ENCODE data around the gene CNIH2.
A peak's percentile ranks its signal among the peaks of the same experiment; 100 is the strongest.

Gene CNIH2

DNA sequence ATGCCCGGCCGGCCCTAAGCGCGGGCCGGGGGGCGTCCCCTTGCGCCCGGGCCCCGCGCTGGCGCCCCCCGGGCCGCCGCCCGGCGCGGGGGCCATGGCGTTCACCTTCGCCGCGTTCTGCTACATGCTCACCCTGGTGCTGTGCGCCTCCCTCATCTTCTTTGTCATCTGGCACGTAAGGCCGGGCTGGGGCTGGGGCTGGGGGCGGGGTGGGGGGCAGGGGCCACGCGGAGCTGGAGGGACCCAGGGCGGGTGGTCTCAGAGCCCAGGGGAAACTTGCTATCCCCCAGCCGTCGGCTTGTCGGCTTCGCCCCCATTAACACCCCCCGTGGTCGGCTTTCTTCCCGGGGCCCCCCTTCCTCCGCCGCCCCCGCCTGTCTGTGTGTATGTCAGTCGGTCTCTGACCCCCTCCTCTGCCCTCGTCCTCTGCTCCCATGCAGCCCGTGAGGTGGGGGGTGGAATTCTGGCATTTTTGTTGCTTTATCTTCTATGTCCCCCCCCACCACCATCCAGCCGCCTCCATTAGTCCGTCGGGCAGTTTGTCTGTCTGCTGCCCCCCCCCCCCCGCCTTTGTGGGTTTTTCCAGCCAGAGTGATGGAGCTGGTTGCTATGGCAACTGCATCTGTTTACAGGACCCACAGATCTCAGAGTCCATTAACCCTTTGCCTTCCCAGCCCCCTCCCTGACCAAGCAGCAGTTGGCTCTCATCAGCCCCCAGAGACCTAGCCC lies 552 bp downstream of the CNIH2 start:
- ATAC-seq: no peak
- Mint-ChIP-seq H3K9me3 (no peaks in the 10 kb centered on the region), H3K27ac (peak overlapping the region; percentile 86), H3K4me1 (peaks cover 68% of the 10 kb centered on the region), H3K36me3 (peaks cover 64% of the 10 kb centered on the region), H3K4me3 (peak overlapping the region; percentile 54)
- DNase-seq (ENCODE audit: low spot score in 2 of 2): no peak

DNA sequence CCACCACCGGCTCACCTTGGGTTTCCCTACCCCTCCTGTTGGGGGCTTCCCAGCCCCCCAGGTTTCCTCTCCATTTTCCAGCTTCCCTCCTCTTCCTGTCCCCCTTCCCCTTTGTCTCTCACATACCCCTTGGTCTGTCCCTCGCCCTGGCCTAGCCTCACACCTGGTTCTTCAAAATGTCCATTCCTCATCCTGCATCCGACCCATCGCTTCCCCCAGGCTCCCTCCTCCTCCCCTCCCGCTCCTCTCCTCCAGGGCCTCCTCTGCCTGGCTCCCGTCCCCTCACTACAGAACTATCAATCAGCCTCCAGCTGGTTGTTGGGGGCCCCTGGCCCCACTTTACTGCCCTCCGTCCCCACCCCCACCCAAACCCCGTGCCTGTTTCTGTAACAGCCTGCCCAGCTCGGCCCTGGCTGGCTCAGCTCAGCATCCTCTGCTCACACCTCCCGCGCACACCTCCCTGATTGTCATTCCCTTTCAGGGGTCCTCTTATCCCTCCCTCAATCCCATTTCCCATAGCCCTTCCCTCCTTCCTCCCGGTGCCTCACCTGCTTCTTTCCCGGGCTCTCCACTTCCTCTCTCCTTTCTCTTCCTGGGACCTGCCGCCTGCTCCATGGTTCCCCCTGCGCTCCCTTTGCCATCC lies 1.2 kb downstream of the CNIH2 start:
- Mint-ChIP-seq H3K36me3 (peaks cover 57% of the 10 kb centered on the region), H3K4me3 (peak overlapping the region; percentile 54), H3K4me1 (peaks cover 61% of the 10 kb centered on the region), H3K27ac (peak overlapping the region; percentile 86), H3K9me3 (no peaks in the 10 kb centered on the region)
- ATAC-seq: no peak
- no peak for DNase-seq (ENCODE audit: low spot score in 2 of 2)

DNA sequence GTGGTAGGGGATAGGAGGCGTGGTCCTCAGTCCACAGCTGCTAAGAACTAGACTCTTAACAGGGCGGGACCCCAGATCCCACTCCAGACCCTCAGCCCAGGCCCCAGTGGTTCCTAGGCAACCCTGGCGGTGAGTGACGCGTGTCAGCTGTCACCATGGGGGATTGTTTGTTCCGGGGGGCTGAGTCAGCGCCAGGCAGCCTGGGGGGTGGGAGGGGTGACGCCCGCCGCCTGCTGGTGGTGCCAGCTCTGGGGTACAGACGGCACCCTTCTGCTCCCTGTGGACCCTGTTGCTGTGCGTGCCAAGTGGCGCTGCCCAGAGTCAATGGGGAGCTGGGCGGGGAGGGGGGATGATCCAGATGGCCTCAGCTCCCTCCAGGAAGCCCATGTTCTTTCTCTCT lies 2.5 kb downstream of the CNIH2 start:
- DNase-seq (ENCODE audit: low spot score in 2 of 2): no peak
- H3K4me3 Mint-ChIP-seq: no peak overlapping the region
- no peak for ATAC-seq
- peaks cover 49% of the 10 kb centered on the region for H3K36me3 Mint-ChIP-seq
- H3K27ac Mint-ChIP-seq: no peak overlapping the region
- peaks cover 59% of the 10 kb centered on the region for H3K4me1 Mint-ChIP-seq
- H3K9me3 Mint-ChIP-seq: no peaks in the 10 kb centered on the region

- ATAC-seq (no peak), DNase-seq (ENCODE audit: low spot score in 2 of 2) (no peak)
- H3K9me3 Mint-ChIP-seq: no peaks in the 10 kb centered on the region
- H3K4me1 Mint-ChIP-seq: peaks cover 65% of the 10 kb centered on the region
- H3K4me3 Mint-ChIP-seq: no peak overlapping the region
- peak overlapping the region; percentile 94 for H3K27ac Mint-ChIP-seq
- H3K36me3 Mint-ChIP-seq: peaks cover 45% of the 10 kb centered on the region
Observed at GRCh38 chr11:66281001-66281400, 3.0 kb downstream of the CNIH2 start.

DNA sequence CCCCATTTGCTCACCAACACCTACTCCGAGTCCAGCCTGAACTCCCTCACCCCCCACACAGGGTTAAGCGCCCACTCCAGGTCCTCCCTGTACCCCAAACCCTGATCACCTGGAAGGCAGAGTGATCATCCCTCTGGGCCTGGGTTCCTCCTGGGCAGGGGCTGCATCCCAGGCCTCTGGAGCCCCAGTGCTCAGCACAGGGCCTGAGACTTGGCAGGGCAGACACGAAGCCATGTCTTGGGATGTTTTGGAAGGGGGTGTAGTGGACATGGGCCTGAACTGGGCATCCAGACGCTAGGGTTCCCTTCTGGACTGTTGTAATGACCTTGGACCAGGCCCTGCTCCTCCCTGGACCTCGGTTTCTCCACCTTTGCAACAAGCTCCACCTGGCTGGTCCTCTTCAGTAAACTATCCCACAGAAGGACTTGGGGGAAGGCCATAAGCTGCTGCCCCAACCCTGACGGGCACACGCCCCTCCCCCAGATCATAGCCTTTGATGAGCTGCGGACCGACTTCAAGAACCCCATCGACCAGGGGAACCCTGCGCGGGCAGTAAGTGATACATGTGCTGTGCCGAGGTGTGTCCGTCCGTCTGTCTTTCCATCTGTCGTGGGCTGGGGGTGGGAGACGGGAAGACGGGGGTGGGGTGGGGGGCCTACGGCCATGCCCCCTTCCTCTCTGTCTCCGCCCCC lies 3.9 kb downstream of the CNIH2 start:
- Mint-ChIP-seq H3K9me3 (no peaks in the 10 kb centered on the region), H3K27ac (peak overlapping the region; percentile 94), H3K36me3 (peaks cover 41% of the 10 kb centered on the region), H3K4me1 (peaks cover 63% of the 10 kb centered on the region), H3K4me3 (no peak overlapping the region)
- ATAC-seq: no peak
- DNase-seq (ENCODE audit: low spot score in 2 of 2): no peak

- Mint-ChIP-seq H3K9me3 (no peaks in the 10 kb centered on the region), H3K27ac (peak overlapping the region; percentile 94), H3K36me3 (peaks cover 35% of the 10 kb centered on the region), H3K4me1 (peaks cover 66% of the 10 kb centered on the region), H3K4me3 (no peak overlapping the region)
- ATAC-seq (peak; percentile 90), DNase-seq (ENCODE audit: low spot score in 2 of 2) (peak; percentile 99)
Observed at GRCh38 chr11:66282468-66283455, 4.8 kb downstream of the CNIH2 start.

DNA sequence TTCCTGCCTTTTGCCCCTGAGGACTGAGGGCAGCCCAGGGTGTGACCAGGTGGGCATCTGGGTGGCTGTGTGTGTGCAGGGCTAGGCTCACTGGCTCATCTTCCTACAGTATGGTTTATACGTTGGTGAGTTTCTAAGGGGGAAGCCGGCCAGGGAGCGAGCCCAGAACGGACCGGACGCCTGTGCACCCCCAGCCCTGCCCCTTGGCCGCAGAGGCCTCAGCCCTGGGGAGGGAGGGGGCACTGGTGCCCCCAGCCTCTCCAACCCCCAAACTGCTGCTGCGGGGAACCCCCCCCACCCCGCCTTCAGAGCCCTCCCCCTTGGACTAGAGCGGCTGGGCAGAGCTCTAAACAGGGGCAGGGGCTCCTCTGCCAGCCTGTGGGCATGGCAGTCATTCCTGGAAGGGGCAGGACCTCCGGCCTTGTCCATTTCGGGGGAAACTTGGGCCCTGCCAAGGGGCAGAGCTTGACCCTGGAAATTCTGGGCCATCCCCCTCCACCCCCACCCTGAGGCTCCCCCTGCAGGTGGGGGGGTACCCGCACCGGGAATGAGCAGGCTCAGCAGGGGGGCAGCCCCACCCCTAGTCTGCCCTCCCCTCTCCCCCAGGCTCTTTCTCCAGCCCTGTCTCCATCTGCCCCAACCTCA lies 5.6 kb downstream of the CNIH2 start:
- H3K27ac Mint-ChIP-seq: peak overlapping the region; percentile 94
- no peak overlapping the region for H3K4me3 Mint-ChIP-seq
- H3K9me3 Mint-ChIP-seq: no peaks in the 10 kb centered on the region
- ATAC-seq: no peak
- peaks cover 43% of the 10 kb centered on the region for H3K36me3 Mint-ChIP-seq
- no peak for DNase-seq (ENCODE audit: low spot score in 2 of 2)
- H3K4me1 Mint-ChIP-seq: peaks cover 71% of the 10 kb centered on the region

- Mint-ChIP-seq H3K9me3 (no peaks in the 10 kb centered on the region), H3K27ac (peak overlapping the region; percentile 48), H3K4me3 (no peak overlapping the region), H3K36me3 (peaks cover 46% of the 10 kb centered on the region), H3K4me1 (peaks cover 69% of the 10 kb centered on the region)
- DNase-seq (ENCODE audit: low spot score in 2 of 2): no peak
- no peak for ATAC-seq
Observed at GRCh38 chr11:66284526-66285078, 6.6 kb downstream of the CNIH2 start.

DNA sequence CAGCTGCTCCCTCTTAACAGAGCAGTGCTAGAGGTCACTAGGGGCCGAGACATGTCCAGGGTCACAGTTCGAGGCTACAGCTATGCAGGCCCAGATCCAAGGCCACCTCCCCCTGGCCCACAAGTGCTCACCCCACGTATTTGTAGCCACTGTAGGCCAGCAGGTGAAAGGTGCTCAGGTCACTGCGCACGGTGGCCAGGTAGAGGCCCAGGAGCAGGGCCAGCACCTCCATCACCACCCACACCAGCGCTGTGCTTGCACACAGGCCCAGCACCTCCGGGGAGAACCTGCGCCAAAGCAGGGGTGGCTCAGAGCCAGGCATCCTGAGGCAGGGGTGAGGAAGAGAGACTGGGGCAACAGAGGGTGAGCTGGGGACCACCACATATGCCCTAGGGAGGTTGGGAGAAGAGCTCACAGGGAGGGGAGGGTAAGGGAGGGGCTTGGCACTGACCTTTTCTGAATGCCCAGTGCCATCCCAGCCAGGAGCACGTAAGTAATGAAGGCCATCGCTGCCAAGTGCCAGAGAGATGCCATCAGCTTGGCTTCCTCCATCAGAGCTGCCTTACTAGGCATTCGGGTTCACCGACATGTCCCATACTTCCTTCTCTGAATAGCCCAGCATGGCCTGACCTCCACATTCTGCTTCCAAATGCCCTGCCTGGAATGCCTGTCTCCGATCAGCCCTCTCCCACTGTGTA lies 7.4 kb downstream of the CNIH2 start:
- ATAC-seq: no peak
- Mint-ChIP-seq H3K36me3 (peaks cover 48% of the 10 kb centered on the region), H3K4me1 (peaks cover 73% of the 10 kb centered on the region), H3K27ac (peak overlapping the region; percentile 12), H3K4me3 (no peak overlapping the region), H3K9me3 (no peaks in the 10 kb centered on the region)
- DNase-seq (ENCODE audit: low spot score in 2 of 2): no peak

GRCh38 chr11:66286699-66287098 lies 8.7 kb downstream of the CNIH2 start:
- H3K4me1 Mint-ChIP-seq: peaks cover 71% of the 10 kb centered on the region
- H3K4me3 Mint-ChIP-seq: peak overlapping the region; percentile 88
- H3K27ac Mint-ChIP-seq: no peak overlapping the region
- H3K36me3 Mint-ChIP-seq: peaks cover 48% of the 10 kb centered on the region
- DNase-seq (ENCODE audit: low spot score in 2 of 2) (no peak), ATAC-seq (no peak)
- no peaks in the 10 kb centered on the region for H3K9me3 Mint-ChIP-seq

- no peak for DNase-seq (ENCODE audit: low spot score in 2 of 2)
- Mint-ChIP-seq H3K4me1 (peaks cover 66% of the 10 kb centered on the region), H3K27ac (peak overlapping the region; percentile 94), H3K9me3 (no peaks in the 10 kb centered on the region), H3K4me3 (peak overlapping the region; percentile 88), H3K36me3 (peaks cover 41% of the 10 kb centered on the region)
- no peak for ATAC-seq
Observed at GRCh38 chr11:66287211-66287888, 9.4 kb downstream of the CNIH2 start.

DNA sequence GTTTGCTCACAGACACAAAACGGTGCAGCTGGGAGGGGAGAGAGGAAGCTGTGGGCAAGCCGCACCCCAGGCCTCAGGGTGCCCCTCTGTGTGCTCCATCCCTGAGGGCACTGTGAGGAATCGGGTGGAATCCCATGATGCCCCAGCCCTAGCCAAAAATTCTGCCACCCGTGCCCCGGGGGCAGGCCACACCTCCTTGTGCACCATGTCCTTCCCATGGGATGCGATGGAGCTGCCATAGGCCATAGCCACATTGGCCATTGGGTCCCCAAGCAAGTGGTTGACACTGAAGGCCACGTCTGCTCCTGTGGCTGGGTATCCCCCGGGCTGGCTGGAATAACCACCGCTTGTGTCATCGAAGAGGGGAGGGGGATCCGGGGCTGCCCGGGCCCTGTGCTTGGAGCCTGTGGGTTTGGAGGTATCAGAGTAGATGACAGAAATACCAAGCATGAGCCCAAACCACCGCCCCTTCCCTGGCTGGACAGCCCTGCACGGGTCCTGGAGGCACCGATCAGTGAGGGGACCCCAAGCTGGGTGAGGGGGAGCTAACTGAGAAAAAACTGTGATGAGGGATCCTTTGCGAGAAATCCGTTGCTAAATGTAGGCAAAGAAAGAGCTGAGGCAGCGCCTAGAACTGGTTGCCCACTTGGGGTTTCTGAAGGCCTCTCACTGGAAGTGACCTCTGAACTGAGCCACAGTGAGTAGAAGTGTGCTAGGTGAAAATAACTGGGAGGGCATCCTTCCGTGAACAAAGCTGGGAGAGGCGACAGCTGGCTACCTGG lies 10.1 kb downstream of the CNIH2 start:
- no peaks in the 10 kb centered on the region for H3K9me3 Mint-ChIP-seq
- H3K4me1 Mint-ChIP-seq: peaks cover 66% of the 10 kb centered on the region
- DNase-seq (ENCODE audit: low spot score in 2 of 2): no peak

More for the DNA sequence above, 10.1 kb downstream of the CNIH2 start:
- H3K36me3 Mint-ChIP-seq: peaks cover 34% of the 10 kb centered on the region
- H3K27ac Mint-ChIP-seq: peak overlapping the region; percentile 94
- H3K4me3 Mint-ChIP-seq: peak overlapping the region; percentile 88
- no peak for ATAC-seq

Data from stimulated activated effector memory CD8-positive, alpha-beta T cell treated with anti-CD3 and anti-CD28 coated beads, Interleukin-12 subunit alpha, Interleukin-12 subunit beta, amount 100 ng/mL, for 72 hours (primary cell).